Motor neuron (in vitro differentiated cells): Measurements from ENCODE around the gene SLC9A3. TPM values are rescaled to one million over a fixed set of nuclear protein-coding genes. Genes with fewer than 3 reads are reported as not detected.

Source experiments
- ATAC-seq, 8 experiments: fragments of 200-7000 bp; cut with Tn5 transposase; replicated peaks in 6 of 8; 2 replicates each; pipeline ENCODE4 v1.8.0; 2021; ENCODE audit warnings: mild to moderate bottlenecking in 8 of 8, moderate library complexity in 8 of 8
- H3K27ac ChIP-seq, 2 donors: fragments of 250-450 bp; sonication (Bioruptor Pico); 2 replicates each; pipeline ENCODE4 v1.9.0; 2021; ENCODE audit warnings: antibody characterized with exemption in 2 of 2, mild to moderate bottlenecking in 2 of 2, moderate library complexity in 1 of 2
- H3K4me1 ChIP-seq, 2 donors: fragments of 250-450 bp; sonication (Bioruptor Pico); replicated peaks in 1 of 2; 2 replicates each; pipeline ENCODE4 v1.6.1; 2021; ENCODE audit warnings: antibody characterized with exemption in 2 of 2, mild to moderate bottlenecking in 2 of 2, moderate library complexity in 1 of 2
- H3K4me3 ChIP-seq, 5 donors: fragments of 250-450 bp; sonication (Bioruptor Pico); 2 replicates each; pipeline ENCODE4 v1.9.0; 2021; ENCODE audit warnings: antibody characterized with exemption in 5 of 5, mild to moderate bottlenecking in 5 of 5, moderate library complexity in 4 of 5
- WGBS, 10 experiments: fragments of 450-650 bp; shearing (Covaris generic); methylation state at CpG; one replicate each; pipeline ENCODE4 v1.0.0; 2022; 5-methylcytosine and 5-hydroxymethylcytosine counted together
- in situ Hi-C, 9 experiments: fragments of 400-800 bp; cut with MboI; loops; one replicate each; pipeline ENCODE4 v1.15.0; 2021; ENCODE audit warnings: low sequenced_read_pairs in 9 of 9, low pct_unique_long_range_greater_than_20kb in 2 of 9; ENCODE audit not compliant: unreplicated experiment in 9 of 9
- total RNA-seq, 8 experiments: library from RNA; unstranded; fragments of 300-600 nt; gene quantifications; 2 replicates each; pipeline versions ENCODE4 v1.2.3 to v1.2.4, GENCODE V29; 2022

Gene SLC9A3
- total RNA-seq, 8 experiments from 2014 or later: 0.97 to 92.5 (median 1.6) TPM

- H3K27ac ChIP-seq: no peak overlapping the region
- ATAC-seq: peak in 1 of 8 experiments; percentile 1
- peaks cover 11 to 16% of the 10 kb centered on the region in 2 donors for H3K4me1 ChIP-seq
- no peak overlapping the region for H3K4me3 ChIP-seq
- in situ Hi-C loops: no loop called here
- 10 to 43% (median 28%) methylated on average over 2 to 4 of the region's 24 CpGs; no CpG with 5 or more reads in 6 of the 10 experiments for WGBS, 10 experiments
These were observed 918 bp upstream of the SLC9A3 start for GRCh38 chr5:524973-525761.

DNA sequence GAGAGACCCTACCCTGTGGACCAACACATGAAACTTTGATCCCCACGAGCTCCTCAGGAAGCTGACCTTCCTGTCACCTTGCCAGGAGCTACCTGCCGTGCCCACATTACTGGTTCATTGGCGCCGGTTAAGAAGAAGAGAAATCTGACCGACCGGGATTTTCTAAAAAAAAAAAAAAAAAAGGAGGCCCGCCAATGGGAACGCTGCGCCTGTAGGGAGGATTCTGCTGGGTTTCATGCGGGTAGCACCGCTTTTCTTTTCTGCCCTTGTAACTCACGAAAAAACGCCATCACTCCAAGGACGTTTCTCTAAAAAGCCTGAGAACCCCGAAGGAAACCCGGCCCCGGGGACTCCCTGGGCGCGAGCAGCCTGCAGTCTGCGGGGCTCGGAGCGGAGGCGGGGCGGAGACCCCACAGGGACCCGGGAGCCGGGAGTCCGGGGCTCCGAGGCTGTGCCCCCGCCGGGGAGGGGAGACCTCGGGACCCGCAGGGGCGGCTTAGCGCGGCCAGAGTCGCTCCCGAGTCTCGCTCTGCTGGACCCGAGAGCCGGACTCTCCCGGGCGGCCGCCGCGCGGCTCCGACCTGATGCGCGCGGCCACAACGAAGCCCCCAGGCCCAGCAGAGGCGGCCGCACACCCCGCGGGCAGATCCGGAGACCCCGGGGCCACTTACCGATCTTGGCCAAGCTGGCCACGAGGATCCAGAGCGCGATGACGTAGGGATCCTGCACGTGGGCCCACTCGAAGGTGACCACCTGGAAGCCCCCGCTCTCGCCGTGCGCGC is 617 bp downstream of the SLC9A3 start:
- peak in 6 of 8 experiments; percentile 2 to 54 (median 40) for ATAC-seq
- WGBS, 10 experiments: 0 to 4% (median 0%) methylated on average over 1 to 18 of the region's 69 CpGs; no CpG with 5 or more reads in 4 of the 10 experiments
- in situ Hi-C loops: no loop called here
- Histone ChIP-seq H3K27ac (no peak overlapping the region), H3K4me1 (peaks cover 11 to 16% of the 10 kb centered on the region in 2 donors), H3K4me3 (peak overlapping the region in 3 of 5 donors; percentile 13 to 23 (median 20))

DNA sequence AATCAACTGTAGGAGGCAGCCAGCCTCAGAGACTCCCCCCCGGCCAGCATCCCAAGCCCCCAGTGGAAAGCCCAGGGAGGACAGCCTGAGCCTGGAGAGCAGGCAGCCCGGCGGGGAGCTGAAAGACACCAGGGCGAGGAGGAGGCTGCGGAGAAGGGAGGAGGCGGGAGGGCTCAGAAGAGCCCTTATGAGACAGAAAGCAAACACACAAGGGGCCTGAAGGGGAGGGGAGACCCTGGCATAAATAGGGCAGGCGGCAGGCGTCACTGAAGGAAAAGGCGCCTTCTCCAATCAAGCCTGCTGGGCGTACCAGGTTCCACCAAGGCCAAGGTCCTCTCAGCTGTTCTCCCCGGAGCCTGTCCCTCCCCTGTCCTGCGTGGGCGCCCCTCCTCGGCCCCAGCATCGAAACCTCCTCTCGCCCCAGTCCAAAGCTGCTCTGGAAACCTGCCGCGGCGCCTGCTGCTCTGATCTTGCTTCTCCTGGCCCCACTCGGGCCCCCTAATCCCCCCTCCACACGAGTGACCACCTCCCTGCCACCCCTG is 1.3 kb downstream of the SLC9A3 start:
- peaks cover 11 to 16% of the 10 kb centered on the region in 2 donors for H3K4me1 ChIP-seq
- H3K4me3 ChIP-seq: no peak overlapping the region
- peak in 4 of 8 experiments; percentile 13 to 74 (median 37) for ATAC-seq
- WGBS, 10 experiments: 0 to 80% (median 16%) methylated on average over 1 to 9 of the region's 21 CpGs; no CpG with 5 or more reads in 4 of the 10 experiments
- H3K27ac ChIP-seq: no peak overlapping the region
- in situ Hi-C loops: no loop called here

DNA sequence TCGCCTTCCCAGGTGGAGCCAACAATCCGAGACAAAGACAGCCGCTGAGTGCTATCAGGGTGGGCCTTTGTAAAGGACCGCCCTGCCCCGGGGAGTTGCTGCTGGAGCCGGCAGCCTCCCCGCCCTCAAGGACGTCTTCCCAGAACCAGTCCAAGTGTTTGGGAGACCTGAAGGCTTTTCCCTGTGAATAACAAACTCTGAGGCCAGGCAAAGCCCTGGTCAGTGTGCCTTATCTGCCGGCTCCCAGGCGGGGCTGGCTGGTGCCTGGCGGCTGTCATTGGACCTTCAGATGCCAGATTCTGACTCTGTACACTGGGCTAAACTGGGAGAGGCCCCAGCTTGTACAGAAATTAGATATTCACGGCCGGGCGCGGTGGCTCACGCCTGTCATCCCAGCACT is 2.1 kb downstream of the SLC9A3 start:
- 22 to 100% (median 62%) methylated on average over 1 to 9 of the region's 16 CpGs; no CpG with 5 or more reads in 3 of the 10 experiments for WGBS, 10 experiments
- peak in 3 of 8 experiments; percentile 36 to 74 (median 72) for ATAC-seq
- Histone ChIP-seq H3K27ac (no peak overlapping the region), H3K4me1 (peaks cover 11 to 16% of the 10 kb centered on the region in 2 donors), H3K4me3 (no peak overlapping the region)
- in situ Hi-C loops: no loop called here

GRCh38 chr5:521680-522079 is 2.6 kb downstream of the SLC9A3 start:
- ATAC-seq: no peak
- Histone ChIP-seq H3K4me1 (peaks cover 11 to 16% of the 10 kb centered on the region in 2 donors), H3K4me3 (no peak overlapping the region), H3K27ac (no peak overlapping the region)
- WGBS, 10 experiments: no CpG with 5 or more reads among the region's 9 CpGs
- in situ Hi-C loops: no loop called here

- H3K27ac ChIP-seq: no peak overlapping the region
- no peak overlapping the region for H3K4me3 ChIP-seq
- in situ Hi-C loops: no loop called here
- H3K4me1 ChIP-seq: peaks cover 11 to 16% of the 10 kb centered on the region in 2 donors
- no peak for ATAC-seq
- 40 to 72% (median 70%) methylated on average over 2 to 5 of the region's 9 CpGs; no CpG with 5 or more reads in 7 of the 10 experiments for WGBS, 10 experiments
These were observed 3.4 kb downstream of the SLC9A3 start for GRCh38 chr5:520850-521226.

GRCh38 chr5:520196-520849 is 3.9 kb downstream of the SLC9A3 start:
- in situ Hi-C loops: no loop called here
- no peak for ATAC-seq
- 70 to 73% methylated on average over 2 to 3 of the region's 20 CpGs; no CpG with 5 or more reads in 8 of the 10 experiments for WGBS, 10 experiments
- Histone ChIP-seq H3K27ac (no peak overlapping the region), H3K4me1 (peaks cover 11 to 16% of the 10 kb centered on the region in 2 donors), H3K4me3 (no peak overlapping the region)

- Histone ChIP-seq H3K4me1 (peaks cover 6 to 12% of the 10 kb centered on the region in 2 donors), H3K4me3 (no peak overlapping the region), H3K27ac (no peak overlapping the region)
- ATAC-seq: no peak
- in situ Hi-C loops: no loop called here
- WGBS, 10 experiments: 39 to 83% methylated on average over 2 to 5 of the region's 10 CpGs; no CpG with 5 or more reads in 8 of the 10 experiments
These were observed 5.5 kb downstream of the SLC9A3 start for GRCh38 chr5:518721-519120.

DNA sequence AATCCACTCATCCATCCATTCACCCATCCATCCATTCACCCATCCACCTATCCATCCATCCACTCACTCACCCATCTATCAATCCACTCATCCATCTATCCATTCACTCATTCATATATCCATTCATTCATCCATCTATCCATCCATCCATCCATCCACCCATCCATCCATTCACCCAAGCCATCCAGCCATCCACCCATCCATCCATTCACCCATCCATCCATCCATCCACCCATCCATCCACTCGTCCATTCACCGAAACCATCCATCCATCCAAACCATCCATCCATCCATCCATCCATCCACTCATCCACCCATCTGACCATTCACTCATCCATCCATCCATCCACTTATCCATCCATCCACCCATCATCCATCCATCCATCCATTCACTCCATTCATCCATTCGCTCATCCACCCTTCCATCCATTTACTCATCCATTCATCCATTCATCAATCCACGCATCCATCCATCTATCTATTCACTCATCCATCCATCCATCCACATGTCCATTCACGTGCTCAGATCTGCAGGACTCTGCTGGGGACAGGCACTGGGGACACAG is 6.6 kb downstream of the SLC9A3 start:
- in situ Hi-C loops: no loop called here
- Histone ChIP-seq H3K27ac (no peak overlapping the region), H3K4me1 (peaks cover 0 to under 1% of the 10 kb centered on the region in 2 donors), H3K4me3 (no peak overlapping the region)
- ATAC-seq: no peak
- 53 to 93% (median 67%) methylated on average over 1 to 5 of the region's 5 CpGs for WGBS, 10 experiments

DNA sequence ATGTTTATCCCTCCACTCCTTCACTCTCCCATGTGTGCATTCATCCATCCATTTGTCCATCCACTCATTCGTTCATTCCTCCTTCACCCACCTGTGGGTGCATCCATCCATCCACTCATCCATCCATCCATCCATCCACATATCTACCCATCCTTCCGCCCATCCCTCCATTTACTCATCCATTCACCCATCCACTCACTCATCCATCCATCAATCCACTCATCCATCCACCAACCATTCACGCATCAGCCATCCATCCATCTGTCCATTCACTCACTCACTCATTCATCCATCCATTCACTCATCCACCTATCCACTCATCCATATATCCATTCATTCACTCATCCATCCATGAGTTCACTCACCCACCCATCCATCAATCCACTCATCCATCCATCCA is 7.3 kb downstream of the SLC9A3 start:
- no peak for ATAC-seq
- Histone ChIP-seq H3K4me3 (no peak overlapping the region), H3K27ac (no peak overlapping the region), H3K4me1 (no peaks in the 10 kb centered on the region)
- in situ Hi-C loops: no loop called here
- 41 to 97% (median 72%) methylated on average over 1 to 3 of the region's 3 CpGs for WGBS, 10 experiments

DNA sequence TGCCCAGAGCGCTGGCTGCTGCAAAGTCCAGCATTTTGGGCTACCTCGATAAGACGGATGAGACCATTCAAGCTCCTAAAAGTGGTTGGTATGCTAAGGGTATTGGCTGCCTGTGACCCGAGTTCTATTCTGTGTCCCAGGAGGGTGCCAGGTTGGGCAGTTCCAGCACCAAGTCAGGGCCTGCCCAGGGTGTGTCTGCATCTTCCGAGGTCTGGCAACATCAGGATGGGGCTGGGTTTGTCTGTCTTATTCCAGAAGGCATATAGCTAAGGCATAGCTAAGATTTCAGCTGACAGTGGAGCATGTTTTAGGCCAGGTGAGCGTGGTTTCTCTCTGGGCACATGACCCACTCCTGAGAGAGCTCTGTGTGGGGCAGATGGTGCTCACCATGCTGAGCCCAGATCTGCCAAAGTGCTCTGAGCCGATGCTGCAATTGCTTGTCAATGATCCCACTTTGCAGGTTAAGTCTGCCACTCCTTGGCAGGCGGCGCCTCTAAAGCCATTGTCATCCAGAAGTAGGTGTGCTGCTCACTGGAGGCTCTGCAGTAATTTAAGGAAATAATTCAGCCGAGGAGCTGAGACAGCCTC is 7.8 kb downstream of the SLC9A3 start:
- Histone ChIP-seq H3K27ac (no peak overlapping the region), H3K4me3 (no peak overlapping the region), H3K4me1 (no peaks in the 10 kb centered on the region)
- in situ Hi-C loops: no loop called here
- ATAC-seq: no peak
- WGBS, 10 experiments: 7 to 81% (median 62%) methylated on average over 1 to 6 of the region's 10 CpGs; no CpG with 5 or more reads in 1 of the 10 experiments

- peak in 2 of 8 experiments; percentile 8 to 31 for ATAC-seq
These were observed 8.9 kb downstream of the SLC9A3 start for GRCh38 chr5:515273-515836.

More at GRCh38 chr5:515273-515836, 8.9 kb downstream of the SLC9A3 start:
- in situ Hi-C loops: no loop called here
- WGBS, 10 experiments: 0 to 60% (median 33%) methylated on average over 1 of the region's 11 CpGs; no CpG with 5 or more reads in 7 of the 10 experiments
- no peak overlapping the region for H3K4me3 ChIP-seq
- no peaks in the 10 kb centered on the region for H3K4me1 ChIP-seq
- no peak overlapping the region for H3K27ac ChIP-seq
